ENCODE measurements around the gene DCAF4.

The DCAF4 gene

DNA sequence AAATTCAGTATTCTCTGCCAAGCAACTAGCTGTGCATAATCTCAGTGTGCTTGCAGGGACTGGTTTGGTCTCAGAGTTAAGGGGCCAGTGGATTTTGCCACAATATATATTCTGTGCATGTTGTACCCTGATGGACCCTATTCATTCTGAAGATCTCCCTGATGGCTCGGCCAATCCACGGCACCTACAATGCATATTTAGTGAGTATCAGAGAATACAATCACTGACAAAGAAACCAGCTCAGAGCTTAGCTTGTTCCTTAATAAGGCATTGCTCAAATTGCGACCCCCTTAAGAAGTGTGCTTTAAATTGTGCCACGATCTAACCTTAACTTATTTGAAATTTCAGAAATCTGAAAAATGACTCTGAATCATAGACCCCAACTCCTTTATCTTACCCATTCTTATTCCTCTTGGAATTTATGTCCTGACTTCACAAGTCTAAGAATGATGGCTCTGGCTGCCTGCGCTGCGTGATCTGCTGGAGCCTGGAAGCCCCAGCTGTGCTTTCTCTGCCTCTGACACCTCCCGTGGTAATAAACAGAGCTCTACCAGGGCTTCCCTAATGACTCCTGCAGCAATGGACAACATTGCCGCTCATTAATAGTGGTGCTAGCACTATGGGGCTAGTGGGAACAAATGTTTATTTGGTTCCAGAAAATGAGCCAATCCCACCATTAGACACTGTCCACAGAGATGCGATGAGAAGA is 9.0 kb upstream of the DCAF4 start:
- TF ChIP-seq RARB (CRISPR knock-in tag; IDR thresholded peaks at IDR 0.05) = no peak
- no peak for TF ChIP-seq ARNTL (CRISPR knock-in tag; IDR thresholded peaks at IDR 0.05; ENCODE audit: borderline replicate concordance, low read depth)
- TF ChIP-seq ZNF565 (CRISPR knock-in tag; conservative IDR thresholded peaks at IDR 0.05; ENCODE audit: low read depth) = no peak
- no peak for ATAC-seq

GRCh38 chr14:72920008-72920407 is 6.3 kb upstream of the DCAF4 start:
- ATAC-seq = no peak
- TF ChIP-seq CSRNP3 (CRISPR knock-in tag; IDR thresholded peaks at IDR 0.05) = no peak

DNA sequence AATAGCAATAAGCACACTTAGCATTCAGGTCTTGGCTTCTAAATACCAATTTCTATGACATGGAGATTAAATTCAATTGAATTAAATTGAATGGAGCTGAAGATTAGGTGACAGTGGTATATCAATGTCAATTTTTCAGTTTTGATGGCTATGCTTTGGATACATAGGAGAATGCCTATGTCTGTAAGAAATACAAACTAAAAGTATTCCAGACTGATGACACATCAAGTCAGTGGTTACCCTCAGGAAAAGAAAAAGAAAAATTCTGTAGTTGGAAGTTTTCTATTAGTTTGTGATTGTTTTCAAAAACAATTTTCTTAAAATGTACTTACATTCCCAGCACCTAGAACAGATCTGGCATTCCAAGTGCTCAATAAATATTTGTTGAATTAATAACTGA is 4.9 kb upstream of the DCAF4 start:
- TF ChIP-seq, protein P1, sequence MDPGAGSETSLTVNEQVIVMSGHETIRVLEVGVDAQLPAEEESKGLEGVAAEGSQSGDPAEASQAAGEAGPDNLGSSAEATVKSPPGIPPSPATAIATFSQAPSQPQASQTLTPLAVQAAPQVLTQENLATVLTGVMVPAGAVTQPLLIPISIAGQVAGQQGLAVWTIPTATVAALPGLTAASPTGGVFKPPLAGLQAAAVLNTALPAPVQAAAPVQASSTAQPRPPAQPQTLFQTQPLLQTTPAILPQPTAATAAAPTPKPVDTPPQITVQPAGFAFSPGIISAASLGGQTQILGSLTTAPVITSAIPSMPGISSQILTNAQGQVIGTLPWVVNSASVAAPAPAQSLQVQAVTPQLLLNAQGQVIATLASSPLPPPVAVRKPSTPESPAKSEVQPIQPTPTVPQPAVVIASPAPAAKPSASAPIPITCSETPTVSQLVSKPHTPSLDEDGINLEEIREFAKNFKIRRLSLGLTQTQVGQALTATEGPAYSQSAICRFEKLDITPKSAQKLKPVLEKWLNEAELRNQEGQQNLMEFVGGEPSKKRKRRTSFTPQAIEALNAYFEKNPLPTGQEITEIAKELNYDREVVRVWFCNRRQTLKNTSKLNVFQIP (CRISPR knock-in tag; IDR thresholded peaks at IDR 0.05; ENCODE audit: borderline replicate concordance, low read depth) = no peak
- TF ChIP-seq ZNF565 (CRISPR knock-in tag; conservative IDR thresholded peaks at IDR 0.05; ENCODE audit: low read depth) (no peak), RARB (CRISPR knock-in tag; IDR thresholded peaks at IDR 0.05) (no peak), ZNF70 (CRISPR knock-in tag; IDR thresholded peaks at IDR 0.05) (no peak), SNAI2 (CRISPR knock-in tag; IDR thresholded peaks at IDR 0.05) (no peak), OSR1 (CRISPR knock-in tag; IDR thresholded peaks at IDR 0.05) (no peak), ARNTL (CRISPR knock-in tag; IDR thresholded peaks at IDR 0.05; ENCODE audit: borderline replicate concordance, low read depth) (no peak)
- TF ChIP-seq, protein P2, sequence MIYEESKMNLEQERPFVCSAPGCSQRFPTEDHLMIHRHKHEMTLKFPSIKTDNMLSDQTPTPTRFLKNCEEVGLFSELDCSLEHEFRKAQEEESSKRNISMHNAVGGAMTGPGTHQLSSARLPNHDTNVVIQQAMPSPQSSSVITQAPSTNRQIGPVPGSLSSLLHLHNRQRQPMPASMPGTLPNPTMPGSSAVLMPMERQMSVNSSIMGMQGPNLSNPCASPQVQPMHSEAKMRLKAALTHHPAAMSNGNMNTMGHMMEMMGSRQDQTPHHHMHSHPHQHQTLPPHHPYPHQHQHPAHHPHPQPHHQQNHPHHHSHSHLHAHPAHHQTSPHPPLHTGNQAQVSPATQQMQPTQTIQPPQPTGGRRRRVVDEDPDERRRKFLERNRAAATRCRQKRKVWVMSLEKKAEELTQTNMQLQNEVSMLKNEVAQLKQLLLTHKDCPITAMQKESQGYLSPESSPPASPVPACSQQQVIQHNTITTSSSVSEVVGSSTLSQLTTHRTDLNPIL (CRISPR knock-in tag; IDR thresholded peaks at IDR 0.05; ENCODE audit: low read depth) = no peak
- ATAC-seq = no peak

- TF ChIP-seq TCF4 (CRISPR knock-in tag; IDR thresholded peaks at IDR 0.05; ENCODE audit: borderline replicate concordance) = no peak
- no peak for TF ChIP-seq ZFP3 (CRISPR knock-in tag; IDR thresholded peaks at IDR 0.05)
- no peak for TF ChIP-seq ISL1 (CRISPR knock-in tag; IDR thresholded peaks at IDR 0.05)
- TF ChIP-seq ARNTL (CRISPR knock-in tag; IDR thresholded peaks at IDR 0.05; ENCODE audit: borderline replicate concordance, low read depth) = no peak
- no peak for TF ChIP-seq CSDC2 (CRISPR knock-in tag; IDR thresholded peaks at IDR 0.05)
- no peak for TF ChIP-seq ZNF8 (CRISPR knock-in tag; IDR thresholded peaks at IDR 0.05)
- TF ChIP-seq OSR1 (CRISPR knock-in tag; IDR thresholded peaks at IDR 0.05) = no peak
- ATAC-seq = no peak
These were observed 1.9 kb upstream of the DCAF4 start for GRCh38 chr14:72924337-72924736.

DNA sequence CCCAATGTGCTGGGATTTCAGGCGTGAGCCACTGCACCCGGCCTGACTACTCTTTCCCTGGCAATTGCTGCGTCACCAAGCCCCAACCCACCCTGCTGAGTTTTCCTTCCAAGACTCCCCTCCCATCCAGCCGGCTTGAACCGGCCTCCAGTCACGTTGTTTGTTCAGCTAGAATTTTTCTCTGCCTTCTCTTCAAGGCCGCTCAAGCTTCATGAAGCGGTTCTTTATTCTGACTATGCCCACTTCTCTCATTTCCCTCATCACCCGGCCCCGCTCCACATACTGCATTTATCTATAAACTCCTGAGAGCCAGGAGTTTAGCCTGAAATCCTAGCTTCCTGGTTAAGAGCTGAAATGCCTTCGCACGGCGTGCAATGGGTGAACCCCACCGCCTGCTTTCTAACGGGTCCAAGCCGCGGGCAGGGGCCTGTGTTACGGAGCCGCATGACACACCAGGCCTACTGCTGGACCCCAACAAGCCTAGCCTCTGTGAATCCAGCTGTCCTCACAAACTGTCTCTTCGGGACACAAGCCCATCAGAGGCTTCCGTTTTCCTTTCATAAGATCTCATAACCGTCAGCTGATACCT is 999 bp upstream of the DCAF4 start:
- TF ChIP-seq GLIS3 (CRISPR knock-in tag; IDR thresholded peaks at IDR 0.05) = no peak
- TF ChIP-seq TSHZ2 (CRISPR knock-in tag; IDR thresholded peaks at IDR 0.05) = no peak
- no peak for TF ChIP-seq TOX (CRISPR knock-in tag; IDR thresholded peaks at IDR 0.05; ENCODE audit: borderline replicate concordance)
- TF ChIP-seq BACH2 (CRISPR knock-in tag; IDR thresholded peaks at IDR 0.05; ENCODE audit: borderline replicate concordance) = no peak
- no peak for TF ChIP-seq OSR1 (CRISPR knock-in tag; IDR thresholded peaks at IDR 0.05)
- TF ChIP-seq ZNF565 (CRISPR knock-in tag; conservative IDR thresholded peaks at IDR 0.05; ENCODE audit: low read depth) = no peak
- TF ChIP-seq, protein P2 (CRISPR knock-in tag; IDR thresholded peaks at IDR 0.05; ENCODE audit: low read depth) = no peak
- no peak for TF ChIP-seq RARB (CRISPR knock-in tag; IDR thresholded peaks at IDR 0.05)
- TF ChIP-seq ZFP3 (CRISPR knock-in tag; IDR thresholded peaks at IDR 0.05) = no peak
- TF ChIP-seq ARNTL (CRISPR knock-in tag; IDR thresholded peaks at IDR 0.05; ENCODE audit: borderline replicate concordance, low read depth) = no peak
- no peak for TF ChIP-seq TCF4 (CRISPR knock-in tag; IDR thresholded peaks at IDR 0.05; ENCODE audit: borderline replicate concordance)
- TF ChIP-seq ESRRG (CRISPR knock-in tag; IDR thresholded peaks at IDR 0.05) = no peak
- no peak for TF ChIP-seq ZC3H10 (CRISPR knock-in tag; IDR thresholded peaks at IDR 0.05)
- no peak for TF ChIP-seq ZFP30 (CRISPR knock-in tag; IDR thresholded peaks at IDR 0.05)
- no peak for TF ChIP-seq PPARA (CRISPR knock-in tag; IDR thresholded peaks at IDR 0.05; ENCODE audit: borderline replicate concordance)
- TF ChIP-seq ISL1 (CRISPR knock-in tag; IDR thresholded peaks at IDR 0.05) = no peak
- TF ChIP-seq ZNF70 (CRISPR knock-in tag; IDR thresholded peaks at IDR 0.05) = no peak
- TF ChIP-seq, protein P3, sequence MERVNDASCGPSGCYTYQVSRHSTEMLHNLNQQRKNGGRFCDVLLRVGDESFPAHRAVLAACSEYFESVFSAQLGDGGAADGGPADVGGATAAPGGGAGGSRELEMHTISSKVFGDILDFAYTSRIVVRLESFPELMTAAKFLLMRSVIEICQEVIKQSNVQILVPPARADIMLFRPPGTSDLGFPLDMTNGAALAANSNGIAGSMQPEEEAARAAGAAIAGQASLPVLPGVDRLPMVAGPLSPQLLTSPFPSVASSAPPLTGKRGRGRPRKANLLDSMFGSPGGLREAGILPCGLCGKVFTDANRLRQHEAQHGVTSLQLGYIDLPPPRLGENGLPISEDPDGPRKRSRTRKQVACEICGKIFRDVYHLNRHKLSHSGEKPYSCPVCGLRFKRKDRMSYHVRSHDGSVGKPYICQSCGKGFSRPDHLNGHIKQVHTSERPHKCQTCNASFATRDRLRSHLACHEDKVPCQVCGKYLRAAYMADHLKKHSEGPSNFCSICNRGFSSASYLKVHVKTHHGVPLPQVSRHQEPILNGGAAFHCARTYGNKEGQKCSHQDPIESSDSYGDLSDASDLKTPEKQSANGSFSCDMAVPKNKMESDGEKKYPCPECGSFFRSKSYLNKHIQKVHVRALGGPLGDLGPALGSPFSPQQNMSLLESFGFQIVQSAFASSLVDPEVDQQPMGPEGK (CRISPR knock-in tag; IDR thresholded peaks at IDR 0.05; ENCODE audit: borderline replicate concordance) = no peak
- ATAC-seq = no peak
